Upper lobe of left lung (tissue), 4 donors: ENCODE measurements around the gene TTC7B.

Experiments used
- CTCF ChIP-seq, 6 experiments: fragments of 450-650 bp in 4 of 6; fragments of 200-600 bp in 2 of 6; sonication (generic) in 2 of 6; IDR thresholded peaks; one replicate each; pipeline ENCODE4 v1.5.1; 2016 to 2019; ENCODE audit warnings: antibody characterized with exemption in 6 of 6
- POLR2AphosphoS5 ChIP-seq, 2 donors: sonication (generic); formaldehyde crosslinking; IDR thresholded peaks; one replicate each; pipeline ENCODE4 v1.5.1; 2017; ENCODE audit warnings: antibody characterized with exemption in 2 of 2

GRCh38 chr14:90576981-90577660 lies 239.1 kb downstream of the TTC7B start:
- no peak for TF ChIP-seq POLR2AphosphoS5 (IDR thresholded peaks at IDR 0.05)
- TF ChIP-seq CTCF (IDR thresholded peaks at IDR 0.05): no peak
